RPMI7951 (cell line): ENCODE results near the gene BTG1. TPM values are rescaled to one million over a fixed set of nuclear protein-coding genes. Genes with fewer than 3 reads are reported as not detected.

ENCODE experiments used
- DNase-seq: peaks from one replicate; pipeline ENCODE4 v3.0.0-alpha.2; 2012; ENCODE audit warnings: low read depth
- total RNA-seq: library from RNA; depleted of rRNA; stranded (reverse); fragments of >200 nt; shearing (Covaris generic); gene quantifications from 2 replicates; pipeline ENCODE4 v1.2.3, GENCODE V29; 2014

The BTG1 gene
- total RNA-seq, 1 experiment from 2014 or later, result 7.3 TPM

DNA sequence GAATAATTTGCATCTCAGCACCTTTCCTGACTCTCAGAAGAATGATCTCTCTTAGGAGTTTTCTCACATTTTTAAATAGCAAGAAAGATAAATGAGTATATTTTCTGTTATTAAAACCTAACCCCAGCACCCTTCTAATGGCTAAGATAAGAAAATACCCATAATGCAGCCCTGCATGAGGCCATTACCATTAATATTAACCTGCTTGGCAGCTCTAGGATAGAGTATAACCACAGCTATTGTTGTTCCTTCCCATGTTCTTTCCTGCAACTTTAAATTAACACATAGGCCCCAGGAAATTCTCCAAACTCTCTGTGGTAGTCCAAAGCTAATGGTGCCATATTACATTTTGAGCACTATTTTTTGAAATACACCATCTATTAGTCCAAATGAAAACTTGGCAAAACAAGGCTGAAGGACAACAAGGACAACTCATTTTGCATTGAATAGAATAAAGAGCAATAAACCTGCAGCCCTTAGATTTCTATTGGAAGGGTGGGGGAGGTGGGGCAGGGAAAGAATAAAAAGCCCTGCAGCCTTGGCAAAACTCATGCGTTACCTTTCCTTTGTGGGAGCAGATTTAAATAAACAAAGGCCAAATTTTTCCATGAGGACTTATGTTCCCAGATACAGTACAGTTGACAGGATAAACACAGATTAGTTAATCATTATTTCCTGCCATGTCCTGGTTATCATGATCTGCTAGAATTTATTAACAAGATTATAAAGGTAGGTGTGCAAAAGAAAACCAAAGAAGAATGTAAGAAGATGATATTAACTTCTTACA is 46.9 kb downstream of the BTG1 start:
- DNase-seq, result no peak

DNA sequence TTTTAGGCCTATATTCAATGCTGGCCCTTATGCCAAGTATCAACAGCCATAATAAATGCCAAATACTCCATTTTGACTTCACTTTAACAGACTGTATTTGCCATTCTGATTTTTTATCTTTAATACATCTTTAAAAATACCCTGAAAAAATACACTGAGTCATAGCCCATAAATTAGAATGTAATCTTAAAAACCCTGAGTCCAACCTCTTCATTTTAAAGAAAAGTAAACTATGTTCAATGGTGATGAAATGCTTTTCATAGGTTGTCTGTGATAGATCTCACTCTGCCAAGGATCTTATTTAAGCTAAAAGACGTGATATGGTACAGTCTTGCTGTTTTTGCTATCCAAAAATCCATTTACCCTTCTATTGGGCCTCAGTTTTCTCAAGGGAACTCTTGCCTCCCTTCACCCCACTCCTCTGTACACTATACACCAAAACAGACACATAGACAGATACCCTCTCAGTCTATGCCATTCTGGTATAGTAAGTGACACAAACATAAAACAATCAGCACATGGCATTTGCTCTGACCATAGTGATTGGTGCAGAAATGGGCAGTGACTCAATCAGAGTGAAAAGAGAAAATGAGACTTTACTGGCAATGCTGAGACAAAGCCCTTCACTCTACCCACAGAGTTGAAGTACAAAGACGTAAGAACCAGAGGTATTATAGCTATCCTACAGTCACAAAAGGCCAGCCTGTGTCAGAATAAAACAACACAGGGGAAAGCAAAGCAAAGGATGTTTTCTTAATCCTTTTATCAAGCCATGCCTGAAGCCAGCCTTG is 49.1 kb downstream of the BTG1 start:
- no peak for DNase-seq

DNA sequence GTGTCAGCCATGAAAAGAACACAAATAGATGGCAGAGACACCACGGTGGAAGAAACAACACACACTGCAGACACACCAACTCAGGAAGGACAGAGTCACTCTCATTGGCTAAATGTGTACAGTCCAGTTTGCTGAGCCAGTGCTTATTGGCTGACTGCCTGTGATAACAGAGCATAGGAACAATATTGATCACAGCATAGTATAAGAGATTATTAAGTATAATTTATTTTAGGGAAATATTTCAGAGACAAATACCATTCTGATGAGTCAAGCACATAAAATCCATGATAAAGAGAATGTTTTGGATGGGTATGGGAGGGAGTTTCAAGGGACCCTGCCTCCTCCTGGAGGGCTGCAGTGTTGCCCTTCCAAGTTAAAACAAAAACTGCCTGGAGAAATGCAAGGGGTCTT is 50.9 kb downstream of the BTG1 start:
- DNase-seq, result no peak

DNA sequence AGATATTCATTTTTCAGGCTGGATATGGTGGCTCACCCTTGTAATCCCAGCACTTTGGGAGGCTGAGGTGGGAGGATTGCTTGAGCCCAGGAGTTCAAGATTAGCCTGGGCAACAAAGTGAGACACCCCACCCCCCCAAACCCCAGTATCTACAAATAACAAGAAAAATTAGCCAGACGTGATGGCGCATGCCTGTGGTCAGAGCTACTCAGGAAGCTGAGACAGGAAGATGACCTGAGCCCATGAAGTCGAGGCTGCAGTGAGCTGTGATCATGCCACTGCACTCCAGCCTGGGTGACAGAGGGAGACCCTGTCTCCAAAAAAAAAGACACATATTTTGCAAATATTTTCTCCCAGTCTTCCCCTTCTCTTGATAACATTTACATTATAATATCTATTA is 51.3 kb downstream of the BTG1 start:
- peak; percentile 57 for DNase-seq
